ENCODE measurements around the gene CEP192. TPM values are rescaled to one million over a fixed set of nuclear protein-coding genes. Genes with fewer than 3 reads are reported as not detected.
A peak's percentile ranks its signal among the peaks of the same experiment; 100 is the strongest.

Gene CEP192
- total and polyA plus RNA-seq, 2 of the 13 experiments (the other 11 are each of a cell fraction or from before 2014, with no cell fraction given): 15.3 to 24.7 TPM

DNA sequence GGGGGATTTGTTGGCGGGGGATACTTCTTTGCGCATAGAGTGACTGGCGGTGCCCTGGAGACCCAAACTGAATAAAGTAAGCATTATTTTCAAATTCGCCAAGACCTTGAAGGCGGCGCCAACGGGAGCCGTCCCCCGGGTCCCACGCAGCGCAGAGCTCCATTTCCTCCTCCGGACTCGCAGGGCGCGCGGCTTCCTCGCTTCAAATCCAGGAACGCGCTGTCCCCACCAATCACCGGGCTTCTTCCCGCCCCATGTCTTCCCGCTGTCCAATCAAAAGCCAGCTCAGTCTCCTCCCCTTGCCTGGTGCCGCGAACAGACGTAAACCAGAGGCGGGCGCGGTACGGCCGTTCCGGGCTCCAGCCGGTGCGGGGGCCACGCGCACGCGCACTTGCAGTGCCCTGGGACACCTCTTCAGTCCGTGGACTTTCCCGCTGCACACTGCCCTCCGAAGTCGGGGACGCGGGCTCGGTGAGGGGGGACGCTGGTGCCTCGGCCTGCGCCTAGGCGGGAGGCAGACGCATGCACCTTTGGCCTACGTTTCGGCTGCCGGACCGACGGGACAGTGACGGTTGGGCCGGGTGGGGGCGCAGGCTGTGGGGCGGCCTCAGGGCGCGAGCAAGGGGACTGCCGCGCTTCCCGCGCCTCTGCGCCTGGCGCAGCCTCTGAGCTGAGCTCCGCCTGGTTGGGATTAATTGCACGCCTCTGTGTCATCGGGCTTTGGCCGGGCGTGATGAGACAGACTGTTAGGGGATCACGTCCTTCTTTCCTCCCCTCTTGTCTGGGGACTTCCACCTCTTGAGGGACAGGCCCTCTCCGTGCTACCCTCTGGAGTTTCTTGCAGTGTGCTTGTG is at the start of gene CEP192 (continued):
- TF ChIP-seq ZSCAN20 (CRISPR knock-in tag; IDR thresholded peaks at IDR 0.05; ENCODE audit: borderline replicate concordance) (peak; percentile 14; the same call in 1 of the 2 replicates), RBAK (CRISPR knock-in tag; IDR thresholded peaks at IDR 0.05) (no peak), BHLHE40 (IDR thresholded peaks at IDR 0.05; ENCODE audit: low read length) (no peak), ZNF431 (CRISPR knock-in tag; IDR thresholded peaks at IDR 0.05; ENCODE audit: borderline replicate concordance, low read depth) (peak; percentile 89; the same call in 1 of the 2 replicates), KDM2A (CRISPR knock-in tag; IDR thresholded peaks at IDR 0.05; ENCODE audit: borderline replicate concordance, low read depth) (peak; percentile 96), ARNTL (CRISPR knock-in tag; IDR thresholded peaks at IDR 0.05) (peak; percentile 65), FIP1L1 (IDR thresholded peaks at IDR 0.05; ENCODE audit: borderline replicate concordance, insufficient read depth, low read depth, low read length) (no peak), HNF4G (IDR thresholded peaks at IDR 0.05; ENCODE audit: borderline replicate concordance, low read depth, low read length) (no peak), HNF4G (CRISPR knock-in tag; IDR thresholded peaks at IDR 0.05; ENCODE audit: borderline replicate concordance, low read depth) (peak; percentile 72; the same call in 1 of the 2 replicates), ZNF761 (CRISPR knock-in tag; conservative IDR thresholded peaks at IDR 0.05) (peak; percentile 91), EZH2 (conservative IDR thresholded peaks at IDR 0.05; ENCODE audit: low read depth, low read length) (no peak), ZFAT (CRISPR knock-in tag; conservative IDR thresholded peaks at IDR 0.05) (0 out of 2 replicates have a peak, but pooled peaks have one; percentile 35), NCOA1 (CRISPR knock-in tag; IDR thresholded peaks at IDR 0.05) (peak; percentile 71; the same call in 1 of the 2 replicates), POLR2G (IDR thresholded peaks at IDR 0.05; ENCODE audit: low read depth, low read length) (peak; percentile 87), RARG (CRISPR knock-in tag; IDR thresholded peaks at IDR 0.05; ENCODE audit: low read depth) (no peak; the same call in 1 of the 2 replicates), KLF12 (CRISPR knock-in tag; IDR thresholded peaks at IDR 0.05; ENCODE audit: borderline replicate concordance) (peak; percentile 38; the same call in 1 of the 2 replicates), ZSCAN22 (CRISPR knock-in tag; IDR thresholded peaks at IDR 0.05) (no peak)
- TF ChIP-seq, protein P1, sequence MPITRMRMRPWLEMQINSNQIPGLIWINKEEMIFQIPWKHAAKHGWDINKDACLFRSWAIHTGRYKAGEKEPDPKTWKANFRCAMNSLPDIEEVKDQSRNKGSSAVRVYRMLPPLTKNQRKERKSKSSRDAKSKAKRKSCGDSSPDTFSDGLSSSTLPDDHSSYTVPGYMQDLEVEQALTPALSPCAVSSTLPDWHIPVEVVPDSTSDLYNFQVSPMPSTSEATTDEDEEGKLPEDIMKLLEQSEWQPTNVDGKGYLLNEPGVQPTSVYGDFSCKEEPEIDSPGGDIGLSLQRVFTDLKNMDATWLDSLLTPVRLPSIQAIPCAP (CRISPR knock-in tag; IDR thresholded peaks at IDR 0.05; ENCODE audit: low read depth): no peak
- TF ChIP-seq, protein P2, sequence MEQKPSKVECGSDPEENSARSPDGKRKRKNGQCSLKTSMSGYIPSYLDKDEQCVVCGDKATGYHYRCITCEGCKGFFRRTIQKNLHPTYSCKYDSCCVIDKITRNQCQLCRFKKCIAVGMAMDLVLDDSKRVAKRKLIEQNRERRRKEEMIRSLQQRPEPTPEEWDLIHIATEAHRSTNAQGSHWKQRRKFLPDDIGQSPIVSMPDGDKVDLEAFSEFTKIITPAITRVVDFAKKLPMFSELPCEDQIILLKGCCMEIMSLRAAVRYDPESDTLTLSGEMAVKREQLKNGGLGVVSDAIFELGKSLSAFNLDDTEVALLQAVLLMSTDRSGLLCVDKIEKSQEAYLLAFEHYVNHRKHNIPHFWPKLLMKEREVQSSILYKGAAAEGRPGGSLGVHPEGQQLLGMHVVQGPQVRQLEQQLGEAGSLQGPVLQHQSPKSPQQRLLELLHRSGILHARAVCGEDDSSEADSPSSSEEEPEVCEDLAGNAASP (CRISPR knock-in tag; IDR thresholded peaks at IDR 0.05; ENCODE audit: borderline replicate concordance): no peak
- TF ChIP-seq, protein P3, sequence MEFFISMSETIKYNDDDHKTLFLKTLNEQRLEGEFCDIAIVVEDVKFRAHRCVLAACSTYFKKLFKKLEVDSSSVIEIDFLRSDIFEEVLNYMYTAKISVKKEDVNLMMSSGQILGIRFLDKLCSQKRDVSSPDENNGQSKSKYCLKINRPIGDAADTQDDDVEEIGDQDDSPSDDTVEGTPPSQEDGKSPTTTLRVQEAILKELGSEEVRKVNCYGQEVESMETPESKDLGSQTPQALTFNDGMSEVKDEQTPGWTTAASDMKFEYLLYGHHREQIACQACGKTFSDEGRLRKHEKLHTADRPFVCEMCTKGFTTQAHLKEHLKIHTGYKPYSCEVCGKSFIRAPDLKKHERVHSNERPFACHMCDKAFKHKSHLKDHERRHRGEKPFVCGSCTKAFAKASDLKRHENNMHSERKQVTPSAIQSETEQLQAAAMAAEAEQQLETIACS (CRISPR knock-in tag; IDR thresholded peaks at IDR 0.05): peak; percentile 86
- TF ChIP-seq, protein P4, sequence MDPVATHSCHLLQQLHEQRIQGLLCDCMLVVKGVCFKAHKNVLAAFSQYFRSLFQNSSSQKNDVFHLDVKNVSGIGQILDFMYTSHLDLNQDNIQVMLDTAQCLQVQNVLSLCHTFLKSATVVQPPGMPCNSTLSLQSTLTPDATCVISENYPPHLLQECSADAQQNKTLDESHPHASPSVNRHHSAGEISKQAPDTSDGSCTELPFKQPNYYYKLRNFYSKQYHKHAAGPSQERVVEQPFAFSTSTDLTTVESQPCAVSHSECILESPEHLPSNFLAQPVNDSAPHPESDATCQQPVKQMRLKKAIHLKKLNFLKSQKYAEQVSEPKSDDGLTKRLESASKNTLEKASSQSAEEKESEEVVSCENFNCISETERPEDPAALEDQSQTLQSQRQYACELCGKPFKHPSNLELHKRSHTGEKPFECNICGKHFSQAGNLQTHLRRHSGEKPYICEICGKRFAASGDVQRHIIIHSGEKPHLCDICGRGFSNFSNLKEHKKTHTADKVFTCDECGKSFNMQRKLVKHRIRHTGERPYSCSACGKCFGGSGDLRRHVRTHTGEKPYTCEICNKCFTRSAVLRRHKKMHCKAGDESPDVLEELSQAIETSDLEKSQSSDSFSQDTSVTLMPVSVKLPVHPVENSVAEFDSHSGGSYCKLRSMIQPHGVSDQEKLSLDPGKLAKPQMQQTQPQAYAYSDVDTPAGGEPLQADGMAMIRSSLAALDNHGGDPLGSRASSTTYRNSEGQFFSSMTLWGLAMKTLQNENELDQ (CRISPR knock-in tag; IDR thresholded peaks at IDR 0.05; ENCODE audit: borderline replicate concordance): peak; percentile 50; the same call in 1 of the 2 replicates
- TF ChIP-seq, protein P5, sequence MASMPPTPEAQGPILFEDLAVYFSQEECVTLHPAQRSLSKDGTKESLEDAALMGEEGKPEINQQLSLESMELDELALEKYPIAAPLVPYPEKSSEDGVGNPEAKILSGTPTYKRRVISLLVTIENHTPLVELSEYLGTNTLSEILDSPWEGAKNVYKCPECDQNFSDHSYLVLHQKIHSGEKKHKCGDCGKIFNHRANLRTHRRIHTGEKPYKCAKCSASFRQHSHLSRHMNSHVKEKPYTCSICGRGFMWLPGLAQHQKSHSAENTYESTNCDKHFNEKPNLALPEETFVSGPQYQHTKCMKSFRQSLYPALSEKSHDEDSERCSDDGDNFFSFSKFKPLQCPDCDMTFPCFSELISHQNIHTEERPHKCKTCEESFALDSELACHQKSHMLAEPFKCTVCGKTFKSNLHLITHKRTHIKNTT (CRISPR knock-in tag; IDR thresholded peaks at IDR 0.05): peak; percentile 73; the same call in 1 of the 2 replicates

Measured in HepG2 (cell line).